ENCODE results near the gene RAB5B. TPM values are rescaled to one million over a fixed set of nuclear protein-coding genes. Genes with fewer than 3 reads are reported as not detected.

RAB5B gene
- polyA plus RNA-seq, 3 donors: 44.0 to 63.0 (median 48.5) TPM

DNA sequence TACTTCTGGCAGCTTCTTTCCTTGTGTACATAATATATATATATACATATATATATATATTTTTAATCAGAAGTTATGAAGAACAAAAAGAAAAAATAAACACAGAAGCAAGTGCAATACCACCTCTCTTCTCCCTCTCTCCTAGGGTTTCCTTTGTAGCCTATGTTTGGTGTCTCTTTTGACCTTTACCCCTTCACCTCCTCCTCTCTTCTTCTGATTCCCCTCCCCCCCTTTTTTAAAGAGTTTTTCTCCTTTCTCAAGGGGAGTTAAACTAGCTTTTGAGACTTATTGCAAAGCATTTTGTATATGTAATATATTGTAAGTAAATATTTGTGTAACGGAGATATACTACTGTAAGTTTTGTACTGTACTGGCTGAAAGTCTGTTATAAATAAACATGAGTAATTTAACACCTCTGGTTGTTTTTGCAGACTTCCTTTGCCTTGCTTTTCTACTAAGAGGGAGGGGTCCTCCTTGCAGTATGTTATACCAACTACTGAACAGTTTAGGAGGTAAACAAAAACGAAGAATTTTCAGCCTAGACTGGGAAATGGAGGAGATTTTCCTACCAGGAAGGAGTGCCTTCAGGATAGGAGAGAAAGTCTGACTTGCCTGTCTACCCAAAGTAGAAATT lies 64.3 kb downstream of the RAB5B start:
- Histone ChIP-seq H2AFZ (ENCODE audit: insufficient read depth, low read depth, low read length, poor library complexity, severe bottlenecking) (no peak overlapping the region), H3K27ac (ENCODE audit: low read depth in 1 of 2, low read length in 2 of 2) (no peak overlapping the region), H3K9ac (ENCODE audit: insufficient read depth, low read length, poor library complexity, severe bottlenecking) (no peak overlapping the region), H3K27me3 (ENCODE audit: control insufficient read depth in 2 of 2, insufficient read depth in 2 of 2, low read length in 2 of 2) (no peaks in the 10 kb centered on the region), H3K36me3 (replicated peaks in 1 of 2; ENCODE audit: control insufficient read depth in 1 of 2, insufficient read depth in 2 of 2, low read length in 2 of 2) (peaks cover 8 to 16% of the 10 kb centered on the region in 2 donors), H3K79me2 (ENCODE audit: insufficient read depth, low read length) (peaks cover 12% of the 10 kb centered on the region), H3K4me2 (replicated peaks; ENCODE audit: extremely low read depth, low read length, poor library complexity, severe bottlenecking) (no peak overlapping the region), H3K9me3 (replicated peaks in 1 of 2; ENCODE audit: control insufficient read depth in 1 of 2, insufficient read depth in 1 of 2, low read length in 2 of 2) (no peaks in the 10 kb centered on the region), H3K4me3 (replicated peaks in 1 of 3; ENCODE audit: low read depth in 2 of 3, low read length in 3 of 3) (no peak overlapping the region), H4K20me1 (ENCODE audit: insufficient read depth, low read length) (peaks cover 8% of the 10 kb centered on the region), H3K4me1 (ENCODE audit: control insufficient read depth in 1 of 2, insufficient read depth in 2 of 2, low read length in 2 of 2) (peaks cover 13 to 16% of the 10 kb centered on the region in 2 donors)
- no peak for TF ChIP-seq CTCF (IDR thresholded peaks at IDR 0.05)
- Mint-ChIP-seq H3K36me3 (peaks cover 22 to 34% of the 10 kb centered on the region in 2 donors), H3K9me3 (peaks cover 0 to 2% (median 0%) of the 10 kb centered on the region in 7 donors), H3K4me1 (peaks cover 12% of the 10 kb centered on the region), H3K4me3 (no peak overlapping the region), H3K27me3 (ENCODE audit: low read depth in 3 of 3) (no peaks in the 10 kb centered on the region), H3K27ac (no peak overlapping the region)
- WGBS (ENCODE audit: insufficient coverage): no CpG with 5 or more reads among the region's 2 CpGs
- DNase-seq: no peak
- intact Hi-C loops (cut with micrococcal nuclease): no loop called here

- H3K9ac ChIP-seq (ENCODE audit: insufficient read depth, low read length, poor library complexity, severe bottlenecking): no peak overlapping the region
- Mint-ChIP-seq H3K4me3 (no peak overlapping the region), H3K27ac (no peak overlapping the region), H3K27me3 (ENCODE audit: low read depth in 3 of 3) (no peaks in the 10 kb centered on the region), H3K4me1 (peaks cover 14% of the 10 kb centered on the region), H3K36me3 (peaks cover 31 to 37% of the 10 kb centered on the region in 2 donors), H3K9me3 (peaks cover 0 to 2% (median 0%) of the 10 kb centered on the region in 7 donors)
- TF ChIP-seq CTCF (IDR thresholded peaks at IDR 0.05): no peak
- no peak overlapping the region for H3K27ac ChIP-seq (ENCODE audit: low read depth in 1 of 2, low read length in 2 of 2)
- H3K4me2 ChIP-seq (replicated peaks; ENCODE audit: extremely low read depth, low read length, poor library complexity, severe bottlenecking): no peak overlapping the region
- H3K36me3 ChIP-seq (replicated peaks in 1 of 2; ENCODE audit: control insufficient read depth in 1 of 2, insufficient read depth in 2 of 2, low read length in 2 of 2): peaks cover 17 to 26% of the 10 kb centered on the region in 2 donors
- WGBS (ENCODE audit: insufficient coverage): no CpG with 5 or more reads among the region's 1 CpG
- no peaks in the 10 kb centered on the region for H3K27me3 ChIP-seq (ENCODE audit: control insufficient read depth in 2 of 2, insufficient read depth in 2 of 2, low read length in 2 of 2)
- H2AFZ ChIP-seq (ENCODE audit: insufficient read depth, low read depth, low read length, poor library complexity, severe bottlenecking): no peak overlapping the region
- H3K4me3 ChIP-seq (replicated peaks in 1 of 3; ENCODE audit: low read depth in 2 of 3, low read length in 3 of 3): no peak overlapping the region
- H3K9me3 ChIP-seq (replicated peaks in 1 of 2; ENCODE audit: control insufficient read depth in 1 of 2, insufficient read depth in 1 of 2, low read length in 2 of 2): no peaks in the 10 kb centered on the region
- no peak for DNase-seq
- intact Hi-C loops (cut with micrococcal nuclease): loop anchor here (2.0 to 5.0 kb wide), 6 partner anchors 43 to 313 kb away; partner anchors contain the start of genes RPL41 (in 2 of the 2), SUOX (in 2 of the 2), ZC3H10 (in 2 of the 2) and CD63 (in 1 of the 2)
- H3K79me2 ChIP-seq (ENCODE audit: insufficient read depth, low read length): peaks cover 19% of the 10 kb centered on the region
- peaks cover 17% of the 10 kb centered on the region for H4K20me1 ChIP-seq (ENCODE audit: insufficient read depth, low read length)
- peaks cover 14 to 18% of the 10 kb centered on the region in 2 donors for H3K4me1 ChIP-seq (ENCODE audit: control insufficient read depth in 1 of 2, insufficient read depth in 2 of 2, low read length in 2 of 2)
Observed at GRCh38 chr12:56040151-56040550, 66.3 kb downstream of the RAB5B start.
